HG03139 (cell line): ENCODE data around the gene TES.
"Not testable (repeated sequence)": the region's sequence is repeated elsewhere in the genome, so short reads cannot be mapped to it uniquely, and the experiment has no call there.

ENCODE experiments used
- ATAC-seq: cut with Tn5 transposase; IDR thresholded peaks from one replicate; pipeline ENCODE4 v1.9.1; 2021; ENCODE audit not compliant: unreplicated experiment

TES gene

DNA sequence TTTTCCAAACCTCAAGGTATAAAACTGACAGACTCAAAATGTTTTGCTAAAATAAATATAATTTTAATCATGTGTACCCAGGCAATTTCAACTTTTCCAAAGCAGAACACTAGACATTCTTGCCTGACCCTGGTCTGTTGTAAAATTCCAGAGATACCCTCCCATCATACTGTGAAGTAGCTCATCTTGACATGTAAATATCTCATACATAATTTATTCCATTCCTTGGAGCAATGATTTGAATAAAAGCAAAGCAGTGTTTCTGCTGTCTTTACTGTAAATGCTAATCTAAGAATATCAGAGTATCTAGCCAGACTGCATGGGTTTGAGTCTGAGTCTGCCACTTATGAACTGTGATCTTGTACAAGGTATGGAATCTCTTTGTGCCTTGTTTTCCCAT, 68.9 kb downstream of the TES start:
- no peak for ATAC-seq

DNA sequence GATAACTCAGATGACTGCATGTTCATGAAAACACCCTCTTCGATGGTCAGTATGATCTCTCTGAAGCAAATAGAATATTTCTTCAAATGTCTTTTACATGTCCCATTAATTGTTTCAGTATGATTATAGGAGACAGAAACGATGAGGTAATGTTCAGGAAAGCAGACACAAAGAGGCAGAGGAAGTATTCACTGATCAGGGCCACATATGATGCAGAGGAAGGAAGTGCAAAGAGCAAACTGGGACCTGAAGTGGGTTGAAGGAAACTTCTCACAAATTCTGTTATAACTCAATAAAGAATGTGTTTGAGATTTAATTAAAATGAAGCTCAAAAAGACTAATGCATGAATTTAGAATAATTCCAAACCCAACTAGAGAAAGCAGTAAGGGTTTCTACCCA, 70.5 kb downstream of the TES start:
- ATAC-seq, result no peak

DNA sequence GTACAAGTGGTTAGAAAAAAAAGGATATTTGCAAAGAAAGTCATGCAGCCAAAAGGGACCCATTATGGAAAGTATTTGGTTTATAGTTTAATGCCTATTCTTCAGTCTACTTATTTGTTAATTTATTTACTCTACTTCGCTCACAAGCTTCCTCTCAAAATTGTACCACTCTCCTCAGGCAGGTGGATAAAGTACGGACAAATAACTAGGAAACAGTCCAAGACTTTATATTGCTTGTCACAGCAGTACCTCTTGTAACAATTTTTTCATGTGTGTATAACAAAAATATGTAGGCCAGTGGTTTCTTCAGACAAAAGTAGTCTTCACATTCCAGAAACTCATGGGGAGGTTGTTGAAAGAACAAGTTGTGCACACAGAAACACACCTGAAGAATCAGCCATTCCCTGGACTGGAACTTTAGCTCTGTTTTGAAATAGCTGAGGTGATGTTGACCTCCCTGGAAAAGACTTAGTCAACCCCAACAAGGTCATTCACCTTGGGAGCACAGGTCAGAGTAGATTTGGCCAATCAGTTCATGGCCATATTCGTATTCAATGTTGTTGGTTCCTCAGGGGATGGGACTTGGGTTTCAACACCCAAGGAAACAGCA, 73.4 kb downstream of the TES start:
- ATAC-seq, result no peak

DNA sequence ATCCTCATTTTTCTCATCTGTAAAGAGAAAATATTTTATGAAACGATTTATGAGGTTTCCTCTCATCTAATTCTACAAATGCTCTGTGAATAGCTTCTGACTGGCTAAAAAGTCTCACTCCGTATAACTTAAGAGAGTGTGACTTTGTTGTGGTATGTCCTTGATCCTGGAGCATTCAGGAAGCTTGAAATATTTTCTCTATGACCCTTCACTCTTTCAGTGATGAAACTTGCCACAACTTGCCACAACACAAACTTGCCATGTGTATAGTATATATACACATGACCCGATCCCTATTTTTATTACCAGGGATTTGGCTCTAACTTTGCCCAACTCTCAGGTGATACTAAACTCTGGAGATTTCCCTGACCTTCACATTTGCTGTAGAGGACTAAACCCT, 74.1 kb downstream of the TES start:
- no peak for ATAC-seq

DNA sequence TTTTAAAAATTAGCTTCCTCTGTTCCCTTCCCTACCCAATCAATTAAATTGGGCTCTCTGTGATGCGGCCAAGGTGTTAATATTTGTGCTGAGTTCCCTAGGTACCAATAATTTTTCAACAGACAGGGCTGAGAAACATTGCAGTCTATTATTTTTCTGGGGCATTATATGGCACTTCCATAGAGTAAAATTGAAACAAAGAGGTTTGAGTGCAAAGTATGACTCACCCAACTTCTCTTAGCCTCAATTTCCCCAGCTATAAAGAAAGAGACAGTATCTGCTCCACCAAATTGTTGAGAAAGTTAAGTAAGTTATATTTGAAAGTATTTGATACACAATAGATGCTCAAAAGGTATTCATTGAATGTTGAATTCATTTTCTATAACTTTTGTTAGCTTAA, 74.9 kb downstream of the TES start:
- ATAC-seq, result no peak

DNA sequence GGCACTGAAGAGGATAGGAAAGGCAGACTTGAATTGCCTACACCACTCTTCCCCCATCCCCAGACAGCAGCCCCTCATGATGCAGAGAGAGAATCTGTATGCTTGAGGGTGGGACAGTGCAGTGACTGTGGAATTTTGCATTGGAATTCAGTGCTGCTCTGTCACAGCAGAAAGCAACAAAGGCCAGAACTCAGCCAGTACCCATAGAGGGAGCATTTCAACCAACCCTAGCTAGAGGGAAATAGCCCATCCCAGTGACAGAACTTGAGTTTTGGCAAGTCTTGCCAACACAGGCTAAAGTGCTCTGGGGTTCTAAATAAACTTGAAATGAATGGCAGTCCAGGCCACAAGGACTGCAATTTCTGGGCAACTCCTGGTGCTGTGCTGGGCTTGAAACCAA, 80.4 kb downstream of the TES start:
- no peak for ATAC-seq

DNA sequence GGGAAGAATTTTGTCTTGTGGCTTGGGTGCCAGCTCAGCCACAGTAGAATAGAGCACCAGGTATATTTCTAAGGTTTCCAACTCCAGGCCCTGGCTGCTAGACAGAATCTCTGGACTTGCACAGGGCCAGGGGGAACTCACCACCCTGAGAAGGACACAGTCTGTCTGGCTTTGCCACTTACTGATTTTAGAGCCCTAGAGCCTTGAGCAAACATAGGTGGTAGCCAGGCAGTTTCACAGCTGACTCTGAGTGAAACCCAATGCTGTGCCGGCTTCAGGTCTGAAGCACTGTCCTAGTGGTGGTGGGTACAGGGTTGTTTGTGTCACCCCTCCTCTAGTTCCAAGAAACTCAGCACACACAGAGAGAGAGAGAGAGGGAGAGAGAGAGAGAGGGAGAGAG, 81.6 kb downstream of the TES start:
- no peak for ATAC-seq

DNA sequence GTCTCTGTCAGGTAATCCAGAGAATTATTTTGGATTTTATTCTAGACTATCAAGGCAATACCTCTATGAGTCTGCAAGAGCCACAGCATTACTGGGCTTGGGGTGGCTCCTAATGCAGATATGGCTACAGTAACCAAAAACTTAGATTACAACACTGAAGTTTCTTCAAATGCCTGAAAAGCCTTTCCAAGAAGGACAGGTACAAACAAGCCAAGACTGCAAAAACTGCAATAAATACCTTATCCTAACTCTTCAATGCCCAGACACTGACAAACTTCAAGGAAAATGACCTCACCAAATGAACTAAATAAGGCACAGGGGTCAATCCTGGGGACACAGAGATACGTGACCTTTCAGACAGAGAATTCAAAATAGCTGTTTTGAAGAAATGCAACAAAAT, 82.0 kb downstream of the TES start:
- no peak for ATAC-seq

DNA sequence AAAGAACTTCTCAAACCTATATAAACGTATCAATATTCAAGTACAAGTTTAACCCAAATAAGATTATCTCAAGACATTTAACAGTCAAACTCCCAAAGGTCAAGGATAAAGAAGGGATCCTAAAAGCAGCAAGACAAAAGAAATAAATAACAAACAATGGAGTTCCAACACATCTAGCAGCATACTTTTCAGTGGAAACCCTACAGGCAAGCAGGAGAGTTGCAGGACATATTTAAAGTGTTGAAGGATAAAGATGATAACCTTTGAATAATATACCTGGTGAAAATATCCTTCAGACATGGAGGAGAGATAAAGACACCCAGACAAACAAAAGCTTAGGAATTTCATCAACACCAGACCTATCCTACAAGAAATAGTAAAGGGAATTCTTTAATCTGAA, 82.8 kb downstream of the TES start:
- ATAC-seq, result no peak

DNA sequence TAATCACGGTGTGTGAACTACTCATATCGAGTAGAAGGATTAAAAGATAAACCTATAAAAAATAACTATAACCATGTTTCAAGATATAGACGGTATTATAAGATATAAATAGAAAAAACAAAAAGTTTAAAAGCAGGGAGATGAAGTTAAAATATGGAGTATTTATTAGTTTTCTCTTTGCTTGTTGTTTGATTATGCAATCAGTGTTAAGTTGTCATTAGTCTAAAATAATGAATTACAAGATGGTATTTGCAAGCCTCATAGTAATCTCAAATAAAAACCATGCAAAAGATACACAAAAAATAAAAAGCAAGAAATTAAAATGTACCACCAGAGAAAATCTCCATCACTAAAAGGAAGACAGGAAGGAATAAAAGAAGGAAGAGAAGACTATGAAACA, 83.3 kb downstream of the TES start:
- no peak for ATAC-seq

DNA sequence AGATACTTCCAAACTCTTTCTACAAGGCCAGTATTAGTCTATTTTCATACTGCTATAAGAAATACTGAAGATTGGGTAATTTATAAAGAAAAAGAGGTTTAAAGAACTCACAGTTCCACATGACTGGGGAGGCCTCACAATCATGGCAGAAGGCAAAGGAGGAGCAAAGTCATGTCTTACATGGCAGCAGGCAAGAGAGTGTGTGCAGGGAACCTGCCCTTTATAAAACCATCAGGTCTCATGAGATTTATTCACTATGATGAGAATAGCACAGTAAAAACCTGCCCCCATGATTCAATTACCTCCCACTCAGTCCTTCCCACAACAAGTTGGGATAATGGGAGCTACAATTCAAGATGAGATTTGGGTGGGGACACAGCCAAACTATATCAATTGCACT, 85.6 kb downstream of the TES start:
- not testable (repeated sequence) for ATAC-seq

DNA sequence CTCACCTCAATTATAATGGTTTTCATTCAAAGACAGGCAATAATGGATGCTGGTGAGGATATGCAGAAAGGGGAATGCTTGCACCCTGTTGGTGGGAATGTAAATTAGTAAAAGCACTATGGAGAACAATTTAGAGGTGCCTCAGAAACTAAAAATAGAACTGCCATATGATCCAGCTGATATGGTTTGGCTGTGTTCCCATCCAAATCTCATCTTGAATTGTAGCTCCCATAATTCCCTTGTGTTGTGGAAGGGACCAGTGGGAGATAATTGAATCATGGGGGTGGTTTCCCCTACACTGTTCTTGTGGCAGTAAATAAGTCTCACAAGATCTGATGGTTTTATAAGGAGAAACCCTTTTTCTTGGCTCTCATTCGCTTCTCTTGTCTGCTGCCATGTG, 87.7 kb downstream of the TES start:
- ATAC-seq, result no peak

DNA sequence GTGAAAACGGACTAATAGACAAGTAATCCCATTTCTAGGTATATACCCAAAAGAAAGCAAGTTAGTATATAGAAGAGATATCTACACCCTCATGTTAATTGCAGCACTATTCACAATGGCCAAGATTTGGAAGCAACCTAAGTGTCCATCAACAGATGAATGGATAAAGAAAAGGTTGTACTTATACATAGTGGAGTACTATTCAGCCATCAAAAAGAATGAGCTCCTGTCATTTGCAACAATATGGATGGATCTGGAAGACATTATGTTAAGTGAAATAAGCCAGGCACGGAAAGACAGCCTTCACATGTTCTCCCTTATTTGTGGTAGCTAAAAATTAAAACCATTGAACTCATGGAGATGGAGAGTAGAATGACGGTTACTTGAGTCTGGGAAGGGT, 88.2 kb downstream of the TES start:
- ATAC-seq, result no peak

DNA sequence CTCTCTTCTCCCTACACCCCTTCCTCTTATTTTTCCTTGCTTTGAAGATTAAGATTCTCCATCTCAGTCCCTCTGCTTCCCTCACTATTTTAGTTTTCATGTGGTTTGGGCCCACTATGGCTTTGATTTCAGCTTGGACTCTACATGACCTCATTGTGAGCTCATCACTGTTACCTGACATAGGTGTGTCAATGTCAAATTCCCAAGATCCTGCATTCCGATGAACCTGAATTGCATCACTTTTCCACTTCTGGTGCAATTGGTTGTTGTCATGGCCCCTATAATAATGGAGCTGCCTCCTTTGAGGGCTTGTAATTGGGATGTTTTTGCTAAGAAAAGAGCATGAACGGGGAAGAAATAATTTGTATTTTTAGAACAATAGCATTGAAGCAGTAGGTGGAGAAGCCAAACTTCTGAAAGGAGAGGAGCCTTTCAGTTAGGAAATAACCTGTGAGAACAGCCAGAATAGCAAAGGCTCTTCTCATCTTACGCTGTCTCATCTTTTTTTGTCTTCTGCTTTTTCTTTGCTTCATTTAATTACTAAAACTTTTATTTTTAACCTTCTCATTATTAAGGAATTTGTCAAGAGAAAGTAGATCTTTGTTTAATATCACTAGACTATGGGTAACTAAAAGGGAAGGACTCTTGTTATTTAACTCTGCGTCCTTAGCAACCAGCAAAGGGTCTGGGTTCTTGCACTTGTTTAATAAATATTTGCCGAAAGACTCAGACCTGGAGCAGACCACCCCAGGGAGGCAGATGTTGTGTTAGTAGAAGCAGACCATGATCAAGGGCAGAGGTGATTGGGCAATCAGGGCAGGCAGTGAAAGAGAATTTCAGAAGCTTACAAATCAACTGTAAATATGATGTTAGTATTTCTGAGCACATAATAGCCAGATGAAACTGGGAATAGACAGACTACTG, 95.4 kb downstream of the TES start:
- no peak for ATAC-seq

DNA sequence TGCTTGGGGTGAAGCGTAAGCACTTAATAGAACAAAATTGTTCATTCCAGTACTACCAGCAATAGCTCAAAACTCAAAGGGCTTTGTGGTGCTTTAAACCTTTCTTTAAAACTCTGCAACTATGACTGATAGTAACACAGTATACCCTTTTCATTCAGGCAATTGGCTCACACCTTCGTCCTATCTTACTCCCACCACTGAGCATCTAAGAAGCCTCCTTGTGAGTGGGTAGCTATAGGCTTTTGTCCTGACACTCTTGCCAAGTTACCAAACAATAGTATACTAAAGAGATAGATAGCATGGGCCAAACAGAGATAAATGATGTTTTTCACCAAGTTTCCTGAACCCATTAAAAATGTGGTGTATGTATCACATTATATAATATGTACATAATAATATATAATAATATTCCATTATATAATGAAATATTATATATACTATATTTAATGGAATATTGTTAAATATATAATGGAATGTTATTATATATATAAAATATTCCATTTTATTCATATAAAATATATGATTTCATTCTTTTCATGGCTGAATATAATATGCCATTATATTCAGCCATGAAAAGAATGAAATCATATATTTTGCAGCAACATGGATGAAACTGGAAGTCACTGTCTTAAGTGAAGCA, 96.2 kb downstream of the TES start:
- no peak for ATAC-seq

DNA sequence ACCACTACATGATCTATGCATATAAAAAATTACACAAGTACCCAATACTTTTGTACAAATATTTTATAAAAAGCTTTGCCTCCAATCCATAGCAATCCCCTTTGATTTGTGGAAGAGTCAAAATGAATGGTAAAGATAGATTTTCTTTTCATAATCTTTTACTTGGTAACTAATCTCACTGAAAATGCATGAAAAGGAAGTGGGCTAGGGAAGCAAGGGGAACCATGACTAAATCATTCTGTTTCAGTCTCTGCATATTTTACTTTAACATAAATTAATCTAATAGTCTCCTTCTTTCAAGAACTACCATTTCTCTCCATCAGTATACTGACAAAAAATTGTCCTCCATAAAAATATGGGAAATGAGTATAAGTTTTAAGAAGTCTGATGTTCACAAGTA, 96.9 kb downstream of the TES start:
- ATAC-seq, result peak; percentile 53
